Stimulated activated CD8-positive, alpha-beta memory T cell treated with anti-CD3 and anti-CD28 coated beads, Interleukin-4, amount 100 ng/mL, for 24 hours (primary cell): Measurements from ENCODE around the gene ANKRD63.

Experiments
- DNase-seq: peaks from one replicate; pipeline ENCODE4 v3.0.0-alpha.2; 2020; ENCODE audit warnings: low read depth

The ANKRD63 gene

GRCh38 chr15:40313531-40314398 lies 30.9 kb upstream of the ANKRD63 start:
- no peak for DNase-seq

- no peak for DNase-seq
Observed at GRCh38 chr15:40312370-40313158, 29.7 kb upstream of the ANKRD63 start.

GRCh38 chr15:40310993-40311392 lies 28.1 kb upstream of the ANKRD63 start:
- no peak for DNase-seq

- no peak for DNase-seq
Observed at GRCh38 chr15:40310001-40310959, 27.4 kb upstream of the ANKRD63 start.

GRCh38 chr15:40309344-40309862 lies 26.5 kb upstream of the ANKRD63 start:
- DNase-seq: no peak

GRCh38 chr15:40307421-40308211 lies 24.8 kb upstream of the ANKRD63 start, which contains the start of gene PLCB2:
PLCB2 (minus strand) TSS chr15:40307935; CDS start chr15:40307672, 263 bp downstream.
- DNase-seq: peak; percentile 45

- no peak for DNase-seq
Observed at GRCh38 chr15:40306908-40307307, 24.0 kb upstream of the ANKRD63 start.

GRCh38 chr15:40306371-40306770 lies 23.5 kb upstream of the ANKRD63 start:
- DNase-seq: no peak

GRCh38 chr15:40305281-40305680 lies 22.4 kb upstream of the ANKRD63 start:
- no peak for DNase-seq

- no peak for DNase-seq
Observed at GRCh38 chr15:40303576-40303975, 20.7 kb upstream of the ANKRD63 start.

GRCh38 chr15:40302981-40303380 lies 20.1 kb upstream of the ANKRD63 start:
- no peak for DNase-seq

GRCh38 chr15:40302288-40302886 lies 19.5 kb upstream of the ANKRD63 start:
- no peak for DNase-seq

- DNase-seq: no peak
Observed at GRCh38 chr15:40301467-40302179, 18.8 kb upstream of the ANKRD63 start.

GRCh38 chr15:40300771-40301170 lies 17.9 kb upstream of the ANKRD63 start:
- DNase-seq: no peak

GRCh38 chr15:40300367-40300766 lies 17.5 kb upstream of the ANKRD63 start:
- no peak for DNase-seq

GRCh38 chr15:40298216-40298935 lies 15.5 kb upstream of the ANKRD63 start:
- DNase-seq: no peak

GRCh38 chr15:40297356-40297755 lies 14.5 kb upstream of the ANKRD63 start:
- no peak for DNase-seq

GRCh38 chr15:40296561-40297230 lies 13.8 kb upstream of the ANKRD63 start:
- no peak for DNase-seq
